K562 (cell line): ENCODE results near the gene ANKRD34A. TPM values are rescaled to one million over a fixed set of nuclear protein-coding genes. Genes with fewer than 3 reads are reported as not detected.

Experiments used
- ATAC-seq: fragments of 200-7000 bp; cut with Tn5 transposase; 3 replicates; pipeline ENCODE4 v1.9.1; 2020; ENCODE audit warnings: moderate library complexity
- BruUV-seq: library from RNA; stranded (reverse); fragments of 400-500 nt; replicated peaks from 2 replicates; lab custom pipeline; 2021; lab: Mats Ljungman, UMichigan
- CTCF ChIA-PET: fragments of 300-600 bp; formaldehyde crosslinking; extraction: SDS; loops from one replicate; lab custom pipeline; 2021; ENCODE audit warnings: low intra/inter-chr PET ratio; lab: Yijun Ruan, JAX
- POLR2A ChIA-PET: fragments of 300-600, 350-650 bp; sonication (Branson Sonifier 250); formaldehyde crosslinking; extraction: SDS; loops from one replicate; lab custom pipeline; 2021; ENCODE audit warnings: antibody characterized with exemption, inconsistent platforms; lab: Yijun Ruan, JAX
- DNase-seq, 4 experiments: peaks; one replicate each; pipeline versions ENCODE4 v3.0.0 to v3.0.0-alpha.2; 2011 to 2018; ENCODE audit warnings: low spot score in 3 of 4, mixed read lengths in 3 of 4; ENCODE audit errors: extremely low read depth in 1 of 4
- FAIRE-seq: peaks from 2 replicates; lab custom pipeline; 2011; peaks lifted over from hg19 to GRCh38; lab: Jason Lieb, UNC
- H2AFZ ChIP-seq: 2 replicates; pipeline ENCODE4 v1.6.0; 2011; ENCODE audit warnings: low read depth, low read length, control low read depth, inconsistent platforms
- H3K27ac ChIP-seq: fragments of 200-600 bp; 3 replicates; pipeline ENCODE4 v1.8.0; 2011; ENCODE audit warnings: low read depth, mild to moderate bottlenecking, control low read depth, inconsistent platforms, low read length, moderate library complexity, mixed read lengths; ENCODE audit errors: extremely low read depth
- H3K27me3 ChIP-seq, 2 experiments: fragments of 300-600 bp in 1 of 2; 2 replicates in 1 of 2; 3 replicates in 1 of 2; pipeline versions ENCODE4 v1.6.0 to v1.8.0; 2011; ENCODE audit warnings: inconsistent platforms in 2 of 2, low read length in 2 of 2, mild to moderate bottlenecking in 1 of 2, mixed read lengths in 1 of 2, moderate library complexity in 1 of 2; ENCODE audit not compliant: control insufficient read depth in 2 of 2, insufficient read depth in 2 of 2
- H3K36me3 ChIP-seq: fragments of 300-600 bp; 3 replicates; pipeline ENCODE4 v1.8.0; 2011; ENCODE audit warnings: mild to moderate bottlenecking, low read length, inconsistent platforms; ENCODE audit not compliant: control insufficient read depth, insufficient read depth
- H3K4me1 ChIP-seq, 2 experiments: fragments of 200-600 bp in 1 of 2; replicated peaks in 1 of 2; 2 replicates in 1 of 2; 3 replicates in 1 of 2; pipeline versions ENCODE4 v1.5.1 to v1.8.0; 2011; ENCODE audit warnings: inconsistent platforms in 2 of 2, low read length in 2 of 2, mild to moderate bottlenecking in 1 of 2, mixed read lengths in 1 of 2, moderate library complexity in 1 of 2; ENCODE audit not compliant: control insufficient read depth in 2 of 2, insufficient read depth in 2 of 2
- H3K4me2 ChIP-seq: 2 replicates; pipeline ENCODE4 v1.6.1; 2011; ENCODE audit warnings: low read length, control low read depth, inconsistent platforms, mixed read lengths; ENCODE audit not compliant: insufficient read depth
- H3K4me3 ChIP-seq: fragments of 200-600 bp; sonication (generic), shearing (Covaris generic); 2 replicates; pipeline ENCODE4 v1.5.1; 2016; ENCODE audit warnings: control low read depth, inconsistent platforms
- H3K79me2 ChIP-seq: fragments of 200-600 bp; 3 replicates; pipeline ENCODE4 v1.8.0; 2011; ENCODE audit warnings: low read length, inconsistent platforms; ENCODE audit not compliant: control insufficient read depth, insufficient read depth
- H3K9ac ChIP-seq, 2 experiments: 2 replicates each; pipeline versions ENCODE4 v1.6.0 to v1.6.1; 2011; ENCODE audit warnings: low read depth in 2 of 2, low read length in 2 of 2, control low read depth in 1 of 2, inconsistent platforms in 1 of 2, mild to moderate bottlenecking in 1 of 2, mixed read lengths in 1 of 2; ENCODE audit not compliant: insufficient read depth in 1 of 2
- H3K9me1 ChIP-seq: one replicate; pipeline ENCODE4 v1.6.0; 2011; ENCODE audit warnings: inconsistent platforms, mild to moderate bottlenecking, low read length, moderate library complexity; ENCODE audit not compliant: control insufficient read depth, insufficient read depth
- H3K9me3 ChIP-seq: replicated peaks from 2 replicates; pipeline ENCODE4 v1.5.1; 2011; ENCODE audit warnings: low read depth, low read length, inconsistent platforms; ENCODE audit not compliant: control insufficient read depth, insufficient read depth
- H4K20me1 ChIP-seq: replicated peaks from 2 replicates; pipeline ENCODE4 v1.6.1; 2011; ENCODE audit warnings: low read length, inconsistent platforms, mixed read lengths; ENCODE audit not compliant: control insufficient read depth, insufficient read depth
- RBM25 ChIP-seq: fragments of 200-400 bp; formaldehyde crosslinking; IDR thresholded peaks from 2 replicates; pipeline ENCODE4 v1.6.1; 2018; ENCODE audit warnings: low read length, low read depth, moderate library complexity; ENCODE audit not compliant: severe bottlenecking
- TAF1 ChIP-seq: IDR thresholded peaks from 2 replicates; pipeline ENCODE4 v1.6.1; 2011; ENCODE audit warnings: mild to moderate bottlenecking, low read length, moderate library complexity; ENCODE audit not compliant: insufficient read depth, control insufficient read depth, severe bottlenecking; ENCODE audit errors: extremely low read depth
- WGBS: fragments of 100-300 bp; shearing (Covaris generic); methylation state at CpG from one replicate; pipeline ENCODE4 v1.1.6; 2016; ENCODE audit warnings: low coverage, mixed read lengths; ENCODE audit not compliant: insufficient coverage; ENCODE audit errors: missing lambda C conversion rate; 5-methylcytosine and 5-hydroxymethylcytosine counted together
- in situ Hi-C: fragments of 300-500 bp; cut with MboI; formaldehyde crosslinking; loops from 4 replicates; pipeline ENCODE4 v1.15.0; 2018; ENCODE audit warnings: inconsistent platforms, mixed read lengths
- intact Hi-C: fragments of 100-400 bp; cut with micrococcal nuclease; formaldehyde crosslinking; loops from 2 replicates; pipeline ENCODE4 v1.14.2; 2022
- polyA plus RNA-seq, 8 experiments: library from polyadenylated mRNA; depleted of rRNA in 4 of 8; stranded (reverse) in 5 of 8; unstranded in 3 of 8; fragments of >200 nt; fragmentation: Nextera tagmentation in 2 of 8; fragmentation: Illumina TruSeq in 1 of 8; extraction: Ambion mirVana in 2 of 8; extraction: Trizol in 1 of 8; gene quantifications; 2 replicates each; pipeline versions ENCODE4 v1.2.1 to v1.2.3, GENCODE V29; 2011 to 2014; ENCODE audit warnings: inconsistent platforms in 1 of 8, missing spikeins in 1 of 8
- total RNA-seq, 7 experiments: library from RNA; depleted of rRNA in 6 of 7; stranded (reverse); fragments of >200 nt in 6 of 7; fragmentation: Illumina TruSeq in 2 of 7; extraction: Trizol in 2 of 7; gene quantifications; 2 replicates each; pipeline versions ENCODE4 v1.2.1 to v1.2.3, GENCODE V29; 2011 to 2021; ENCODE audit warnings: low replicate concordance in 1 of 7
- TF ChIP-seq, protein P1 (sequence below): fragments of 450-650 bp; IDR thresholded peaks from 2 replicates; pipeline ENCODE4 v1.6.1; 2016; ENCODE audit warnings: mild to moderate bottlenecking
- TF ChIP-seq, protein P2 (sequence below): sonication (generic); formaldehyde crosslinking; IDR thresholded peaks from 2 replicates; pipeline ENCODE4 v1.8.0; 2022; ENCODE audit warnings: missing genetic modification reagents, mild to moderate bottlenecking, borderline replicate concordance
- TF ChIP-seq, protein P3 (sequence below), 2 experiments: fragments of 450-650 bp in 1 of 2; sonication (generic) in 1 of 2; formaldehyde crosslinking in 1 of 2; IDR thresholded peaks; 2 replicates each; pipeline versions ENCODE4 v1.7.1 to v1.9.0; 2016 to 2022; ENCODE audit warnings: inconsistent platforms in 1 of 2, mild to moderate bottlenecking in 1 of 2, missing genetic modification reagents in 1 of 2

ANKRD34A gene
- total and polyA plus RNA-seq, 9 of the 15 experiments (the other 6 are each of a cell fraction or from before 2014, with no cell fraction given) = 0.06 to 1.6 (median 0.43) TPM

DNA sequence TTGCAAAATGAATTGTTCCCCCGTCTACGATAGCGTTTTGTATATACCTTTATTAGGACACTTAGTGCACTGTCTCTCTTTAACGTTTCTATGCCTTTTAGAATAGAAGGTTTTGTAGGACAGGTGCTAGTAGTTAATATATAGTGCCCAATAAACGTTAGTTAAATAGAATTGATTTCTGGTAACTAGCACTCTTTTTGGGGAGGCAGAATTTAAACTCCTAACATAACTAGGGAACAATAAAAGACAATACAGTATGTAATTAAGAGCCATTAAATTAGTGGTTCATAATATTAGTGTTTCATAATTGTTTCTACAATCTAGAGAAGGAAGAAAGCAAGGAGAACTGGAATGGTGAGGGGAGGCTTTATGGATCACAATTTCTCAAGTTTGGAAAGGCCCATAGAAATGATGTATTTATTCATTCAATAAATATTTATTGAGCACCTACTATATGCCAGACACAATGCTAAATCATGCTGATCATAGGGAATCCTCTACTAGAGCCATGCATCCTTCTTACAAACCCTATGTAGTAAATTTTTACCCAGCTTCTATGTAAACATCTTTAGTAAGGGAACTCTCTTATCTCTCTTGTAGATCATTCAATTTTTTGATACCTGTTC is 857 bp upstream of the ANKRD34A start:
- peak overlapping the region; percentile 63 for H3K4me3 ChIP-seq
- POLR2A ChIA-PET = interaction anchor here (1.0 to 4.0 kb wide), 11 partner anchors 11 to 87 kb away, joined by 3 to 50 read pairs (median 8); partner anchors contain the start of gene PEX11B
- TF ChIP-seq, protein P1, sequence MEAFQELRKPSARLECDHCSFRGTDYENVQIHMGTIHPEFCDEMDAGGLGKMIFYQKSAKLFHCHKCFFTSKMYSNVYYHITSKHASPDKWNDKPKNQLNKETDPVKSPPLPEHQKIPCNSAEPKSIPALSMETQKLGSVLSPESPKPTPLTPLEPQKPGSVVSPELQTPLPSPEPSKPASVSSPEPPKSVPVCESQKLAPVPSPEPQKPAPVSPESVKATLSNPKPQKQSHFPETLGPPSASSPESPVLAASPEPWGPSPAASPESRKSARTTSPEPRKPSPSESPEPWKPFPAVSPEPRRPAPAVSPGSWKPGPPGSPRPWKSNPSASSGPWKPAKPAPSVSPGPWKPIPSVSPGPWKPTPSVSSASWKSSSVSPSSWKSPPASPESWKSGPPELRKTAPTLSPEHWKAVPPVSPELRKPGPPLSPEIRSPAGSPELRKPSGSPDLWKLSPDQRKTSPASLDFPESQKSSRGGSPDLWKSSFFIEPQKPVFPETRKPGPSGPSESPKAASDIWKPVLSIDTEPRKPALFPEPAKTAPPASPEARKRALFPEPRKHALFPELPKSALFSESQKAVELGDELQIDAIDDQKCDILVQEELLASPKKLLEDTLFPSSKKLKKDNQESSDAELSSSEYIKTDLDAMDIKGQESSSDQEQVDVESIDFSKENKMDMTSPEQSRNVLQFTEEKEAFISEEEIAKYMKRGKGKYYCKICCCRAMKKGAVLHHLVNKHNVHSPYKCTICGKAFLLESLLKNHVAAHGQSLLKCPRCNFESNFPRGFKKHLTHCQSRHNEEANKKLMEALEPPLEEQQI = no peak
- no peak for TF ChIP-seq TAF1
- TF ChIP-seq, protein P2, sequence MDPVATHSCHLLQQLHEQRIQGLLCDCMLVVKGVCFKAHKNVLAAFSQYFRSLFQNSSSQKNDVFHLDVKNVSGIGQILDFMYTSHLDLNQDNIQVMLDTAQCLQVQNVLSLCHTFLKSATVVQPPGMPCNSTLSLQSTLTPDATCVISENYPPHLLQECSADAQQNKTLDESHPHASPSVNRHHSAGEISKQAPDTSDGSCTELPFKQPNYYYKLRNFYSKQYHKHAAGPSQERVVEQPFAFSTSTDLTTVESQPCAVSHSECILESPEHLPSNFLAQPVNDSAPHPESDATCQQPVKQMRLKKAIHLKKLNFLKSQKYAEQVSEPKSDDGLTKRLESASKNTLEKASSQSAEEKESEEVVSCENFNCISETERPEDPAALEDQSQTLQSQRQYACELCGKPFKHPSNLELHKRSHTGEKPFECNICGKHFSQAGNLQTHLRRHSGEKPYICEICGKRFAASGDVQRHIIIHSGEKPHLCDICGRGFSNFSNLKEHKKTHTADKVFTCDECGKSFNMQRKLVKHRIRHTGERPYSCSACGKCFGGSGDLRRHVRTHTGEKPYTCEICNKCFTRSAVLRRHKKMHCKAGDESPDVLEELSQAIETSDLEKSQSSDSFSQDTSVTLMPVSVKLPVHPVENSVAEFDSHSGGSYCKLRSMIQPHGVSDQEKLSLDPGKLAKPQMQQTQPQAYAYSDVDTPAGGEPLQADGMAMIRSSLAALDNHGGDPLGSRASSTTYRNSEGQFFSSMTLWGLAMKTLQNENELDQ (CRISPR knock-in tag) = 0 out of 2 replicates have a peak, but pooled peaks have one; percentile 38
- peak; percentile 73 for TF ChIP-seq RBM25
- TF ChIP-seq, protein P3, sequence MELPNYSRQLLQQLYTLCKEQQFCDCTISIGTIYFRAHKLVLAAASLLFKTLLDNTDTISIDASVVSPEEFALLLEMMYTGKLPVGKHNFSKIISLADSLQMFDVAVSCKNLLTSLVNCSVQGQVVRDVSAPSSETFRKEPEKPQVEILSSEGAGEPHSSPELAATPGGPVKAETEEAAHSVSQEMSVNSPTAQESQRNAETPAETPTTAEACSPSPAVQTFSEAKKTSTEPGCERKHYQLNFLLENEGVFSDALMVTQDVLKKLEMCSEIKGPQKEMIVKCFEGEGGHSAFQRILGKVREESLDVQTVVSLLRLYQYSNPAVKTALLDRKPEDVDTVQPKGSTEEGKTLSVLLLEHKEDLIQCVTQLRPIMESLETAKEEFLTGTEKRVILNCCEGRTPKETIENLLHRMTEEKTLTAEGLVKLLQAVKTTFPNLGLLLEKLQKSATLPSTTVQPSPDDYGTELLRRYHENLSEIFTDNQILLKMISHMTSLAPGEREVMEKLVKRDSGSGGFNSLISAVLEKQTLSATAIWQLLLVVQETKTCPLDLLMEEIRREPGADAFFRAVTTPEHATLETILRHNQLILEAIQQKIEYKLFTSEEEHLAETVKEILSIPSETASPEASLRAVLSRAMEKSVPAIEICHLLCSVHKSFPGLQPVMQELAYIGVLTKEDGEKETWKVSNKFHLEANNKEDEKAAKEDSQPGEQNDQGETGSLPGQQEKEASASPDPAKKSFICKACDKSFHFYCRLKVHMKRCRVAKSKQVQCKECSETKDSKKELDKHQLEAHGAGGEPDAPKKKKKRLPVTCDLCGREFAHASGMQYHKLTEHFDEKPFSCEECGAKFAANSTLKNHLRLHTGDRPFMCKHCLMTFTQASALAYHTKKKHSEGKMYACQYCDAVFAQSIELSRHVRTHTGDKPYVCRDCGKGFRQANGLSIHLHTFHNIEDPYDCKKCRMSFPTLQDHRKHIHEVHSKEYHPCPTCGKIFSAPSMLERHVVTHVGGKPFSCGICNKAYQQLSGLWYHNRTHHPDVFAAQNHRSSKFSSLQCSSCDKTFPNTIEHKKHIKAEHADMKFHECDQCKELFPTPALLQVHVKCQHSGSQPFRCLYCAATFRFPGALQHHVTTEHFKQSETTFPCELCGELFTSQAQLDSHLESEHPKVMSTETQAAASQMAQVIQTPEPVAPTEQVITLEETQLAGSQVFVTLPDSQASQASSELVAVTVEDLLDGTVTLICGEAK (IDR thresholded peaks at IDR 0.05) = peak; percentile 78
- TF ChIP-seq, protein P3 (CRISPR knock-in tag; IDR thresholded peaks at IDR 0.05) = no peak
- TF ChIP-seq, all 486 proteins: peak for 3
- Histone ChIP-seq H3K79me2 (peaks cover 24% of the 10 kb centered on the region), H4K20me1 (no peaks in the 10 kb centered on the region), H3K9ac (peak overlapping the region in 1 of 2 experiments; percentile 88; a peak in 2 of 4 replicates), H2AFZ (peak overlapping the region; percentile 94), H3K27me3 (no peaks in the 10 kb centered on the region; a peak in 1 of 5 replicates), H3K4me2 (peak overlapping the region; percentile 86), H3K9me1 (no peaks in the 10 kb centered on the region), H3K27ac (peak overlapping the region; percentile 87), H3K9me3 (peaks cover 5% of the 10 kb centered on the region; the same call in 1 of the 2 replicates), H3K4me1 (peaks cover 23 to 33% of the 10 kb centered on the region in 2 experiments; a peak in 4 of 5 replicates), H3K36me3 (no peaks in the 10 kb centered on the region)
- DNase-seq (no peak), FAIRE-seq (no peak), ATAC-seq (no peak)
- no TSS peak for BruUV-seq
- CTCF ChIA-PET = no interaction called here
- WGBS = 0% methylated on average over 5 of the region's 5 CpGs
- intact Hi-C loops = no loop called here
- in situ Hi-C loops = no loop called here
